Right cardiac atrium (tissue), 5 donors: ENCODE results near the gene TM9SF2. TPM values are rescaled to one million over a fixed set of nuclear protein-coding genes. Genes with fewer than 3 reads are reported as not detected.
"Not testable (repeated sequence)": the region's sequence is repeated elsewhere in the genome, so short reads cannot be mapped to it uniquely, and the experiment has no call there.

Source experiments
- ATAC-seq, 2 donors: fragments of 200-7000 bp; cut with Tn5 transposase; one replicate each; pipeline versions ENCODE4 v1.8.0 to v1.9.1; 2020; ENCODE audit warnings: moderate library complexity in 2 of 2, mild to moderate bottlenecking in 1 of 2
- DNase-seq, 3 donors: peaks; one replicate each; pipeline ENCODE4 v3.0.0-alpha.2; 2020
- H3K27ac ChIP-seq: one replicate; pipeline ENCODE4 v1.5.1; 2013; ENCODE audit warnings: mild to moderate bottlenecking, low read length, control low read depth, moderate library complexity
- H3K27me3 ChIP-seq: one replicate; pipeline ENCODE4 v1.6.1; 2013; ENCODE audit not compliant: control insufficient read depth, insufficient read depth
- H3K4me1 ChIP-seq: one replicate; pipeline ENCODE4 v1.6.1; 2013; ENCODE audit warnings: low read length; ENCODE audit not compliant: control insufficient read depth, insufficient read depth
- H3K4me3 ChIP-seq: one replicate; pipeline ENCODE4 v1.5.1; 2013; ENCODE audit warnings: low read length, control low read depth
- H3K9me3 ChIP-seq: one replicate; pipeline ENCODE4 v1.6.1; 2013; ENCODE audit warnings: low read length; ENCODE audit not compliant: control insufficient read depth
- WGBS: extraction: QIAGEN DNeasy Blood & Tissue Kit; methylation state at CpG from one replicate; pipeline ENCODE4 v1.1.7; 2013; 5-methylcytosine and 5-hydroxymethylcytosine counted together
- intact Hi-C, 4 donors: fragments of 100-400 bp; cut with DNase I; formaldehyde crosslinking; loops; one replicate each; pipeline versions ENCODE4 v1.11.0 to v1.14.0; 2022 to 2023
- long read RNA-seq, 4 donors: library from polyadenylated mRNA; unstranded; transcript quantifications; one replicate each; pipeline ENCODE4 v2.0.0, GENCODE V29; 2020 to 2021
- polyA plus RNA-seq: library from polyadenylated mRNA; stranded (reverse); fragments of 200-250 nt; gene quantifications from one replicate; pipeline ENCODE4 v1.2.3, GENCODE V29; 2013
- total RNA-seq, 4 donors: library from RNA; stranded (reverse); fragmentation: NEBNext Ultra II Directional; extraction: Animal tissue kit (Norgen Biotek cat#: 25700); gene quantifications; one replicate each; pipeline ENCODE4 v1.2.1, GENCODE V29; 2021
- donor health status: healthy with polysubstance abuse.
- donor health status: DM: no; HTN: yes; CAD: no.
- donor health status: DM: no; HTN: no; CAD: no.
- donor health status: DM: no; HTN: yes; CAD: no; lungs with severe emphysema.
- donor health status: DM: yes; HTN: yes; CAD: no.

The TM9SF2 gene, protein sequence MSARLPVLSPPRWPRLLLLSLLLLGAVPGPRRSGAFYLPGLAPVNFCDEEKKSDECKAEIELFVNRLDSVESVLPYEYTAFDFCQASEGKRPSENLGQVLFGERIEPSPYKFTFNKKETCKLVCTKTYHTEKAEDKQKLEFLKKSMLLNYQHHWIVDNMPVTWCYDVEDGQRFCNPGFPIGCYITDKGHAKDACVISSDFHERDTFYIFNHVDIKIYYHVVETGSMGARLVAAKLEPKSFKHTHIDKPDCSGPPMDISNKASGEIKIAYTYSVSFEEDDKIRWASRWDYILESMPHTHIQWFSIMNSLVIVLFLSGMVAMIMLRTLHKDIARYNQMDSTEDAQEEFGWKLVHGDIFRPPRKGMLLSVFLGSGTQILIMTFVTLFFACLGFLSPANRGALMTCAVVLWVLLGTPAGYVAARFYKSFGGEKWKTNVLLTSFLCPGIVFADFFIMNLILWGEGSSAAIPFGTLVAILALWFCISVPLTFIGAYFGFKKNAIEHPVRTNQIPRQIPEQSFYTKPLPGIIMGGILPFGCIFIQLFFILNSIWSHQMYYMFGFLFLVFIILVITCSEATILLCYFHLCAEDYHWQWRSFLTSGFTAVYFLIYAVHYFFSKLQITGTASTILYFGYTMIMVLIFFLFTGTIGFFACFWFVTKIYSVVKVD
- total RNA-seq = 10 to 100 TPM; 61.1 to 71.2 (median 66.9) TPM
- 43.7 TPM for polyA plus RNA-seq
- long read RNA-seq, donor 1, transcript TM9SF2-201 (17 exons, 3,430 nt) = major isoform, 378 of 415 reads
- long read RNA-seq, donor 1, partial matches to known transcripts = 13 of 415 reads
- long read RNA-seq, donor 1, other reads (novel, unspliced or antisense) = 23 of 415 reads
- long read RNA-seq, donor 2, transcript TM9SF2-201 (17 exons, 3,430 nt) = major isoform, 121 of 131 reads
- long read RNA-seq, donor 2, partial matches to known transcripts = 4 of 131 reads
- long read RNA-seq, donor 2, other reads (novel, unspliced or antisense) = 6 of 131 reads
- long read RNA-seq, donor 3, transcript TM9SF2-201 (17 exons, 3,430 nt) = major isoform, 651 of 707 reads
- long read RNA-seq, donor 3, partial matches to known transcripts = 23 of 707 reads
- long read RNA-seq, donor 3, other reads (novel, unspliced or antisense) = 33 of 707 reads
- long read RNA-seq, donor 4, transcript TM9SF2-201 (17 exons, 3,430 nt) = major isoform, 170 of 183 reads
- long read RNA-seq, donor 4, partial matches to known transcripts = 3 of 183 reads
- long read RNA-seq, donor 4, other reads (novel, unspliced or antisense) = 10 of 183 reads

- ATAC-seq = peak; percentile 92
- peaks cover 3% of the 10 kb centered on the region for H3K4me1 ChIP-seq
- H3K4me3 ChIP-seq = peak within 1 kb of the TSS; percentile 95
- no peaks in the 10 kb centered on the region for H3K27me3 ChIP-seq
- peak within 1 kb of the TSS; percentile 94 for H3K27ac ChIP-seq
- under 1% methylated on average over 55 of the region's 55 CpGs for WGBS
- H3K9me3 ChIP-seq = no peaks in the 10 kb centered on the region
- intact Hi-C loops = loop anchor here in 2 of 4 donors (5.0 to 10.0 kb wide), 2 partner anchors 57 to 59 kb away; no protein-coding TSS in a partner anchor
- DNase-seq = peak; percentile 97 to 99 (median 98)
Measured at GRCh38 chr13:99501184-99501847, at the start of gene TM9SF2. TM9SF2 (plus strand) TSS chr13:99501472; CDS start chr13:99501607, 135 bp downstream.

DNA sequence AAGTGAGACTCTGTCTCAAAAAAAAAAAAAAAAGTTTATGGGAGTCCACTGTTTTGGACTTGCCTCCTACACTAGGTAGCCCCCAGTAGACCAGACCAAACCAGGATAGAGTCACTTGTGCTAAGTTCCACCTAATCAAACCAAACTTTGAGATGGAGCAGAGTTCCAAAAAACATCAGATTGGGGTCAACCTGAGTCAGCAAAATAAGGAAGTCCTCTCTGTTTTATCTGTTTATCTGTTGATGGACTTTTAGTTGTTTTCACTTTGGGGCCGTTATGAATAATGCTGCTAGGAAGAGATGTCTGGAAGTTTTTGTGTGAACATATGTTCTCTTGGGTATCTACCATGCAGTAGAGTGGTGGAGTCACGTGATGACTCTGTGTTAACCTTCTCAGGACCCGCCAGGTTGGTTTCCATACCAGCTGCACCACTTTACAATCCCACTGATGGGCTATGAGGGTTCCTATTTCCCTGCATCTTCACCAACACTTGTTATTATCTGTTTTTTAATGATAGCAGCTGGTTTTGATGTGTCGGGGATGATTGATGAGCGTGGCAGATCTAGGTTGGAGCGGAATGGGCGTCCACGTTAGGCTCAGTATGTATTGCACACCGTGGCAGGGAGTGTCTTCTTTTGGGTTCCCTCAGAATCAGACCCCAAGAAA, 46.6 kb upstream of the TM9SF2 start:
- ATAC-seq (no peak), DNase-seq (no peak)
- no peaks in the 10 kb centered on the region for H3K4me1 ChIP-seq
- H3K9me3 ChIP-seq = no peaks in the 10 kb centered on the region
- H3K27ac ChIP-seq = no peak overlapping the region
- no peak overlapping the region for H3K4me3 ChIP-seq
- intact Hi-C loops = no loop called here
- 82% methylated on average over 9 of the region's 9 CpGs for WGBS
- H3K27me3 ChIP-seq = no peaks in the 10 kb centered on the region

- WGBS = 77% methylated on average over 10 of the region's 10 CpGs
- intact Hi-C loops = no loop called here
- ATAC-seq (no peak), DNase-seq (no peak)
- H3K27ac ChIP-seq = no peak overlapping the region
- H3K4me3 ChIP-seq = no peak overlapping the region
- H3K4me1 ChIP-seq = no peaks in the 10 kb centered on the region
- H3K9me3 ChIP-seq = no peaks in the 10 kb centered on the region
- no peaks in the 10 kb centered on the region for H3K27me3 ChIP-seq
Measured at GRCh38 chr13:99459099-99459850, 42.0 kb upstream of the TM9SF2 start.

GRCh38 chr13:99460802-99461201, 40.5 kb upstream of the TM9SF2 start:
- ATAC-seq, DNase-seq, H3K27me3 ChIP-seq, H3K4me1 ChIP-seq, H3K4me3 ChIP-seq, H3K9me3 ChIP-seq, intact Hi-C loops, H3K27ac ChIP-seq: not testable (repeated sequence)
- WGBS = 67% methylated on average over 4 of the region's 4 CpGs

GRCh38 chr13:99463646-99464397, 37.5 kb upstream of the TM9SF2 start:
- intact Hi-C loops = no loop called here
- Histone ChIP-seq H3K4me1 (no peaks in the 10 kb centered on the region), H3K27me3 (no peaks in the 10 kb centered on the region), H3K4me3 (no peak overlapping the region), H3K27ac (no peak overlapping the region), H3K9me3 (no peaks in the 10 kb centered on the region)
- DNase-seq (no peak), ATAC-seq (no peak)
- WGBS = 94% methylated on average over 3 of the region's 3 CpGs

DNA sequence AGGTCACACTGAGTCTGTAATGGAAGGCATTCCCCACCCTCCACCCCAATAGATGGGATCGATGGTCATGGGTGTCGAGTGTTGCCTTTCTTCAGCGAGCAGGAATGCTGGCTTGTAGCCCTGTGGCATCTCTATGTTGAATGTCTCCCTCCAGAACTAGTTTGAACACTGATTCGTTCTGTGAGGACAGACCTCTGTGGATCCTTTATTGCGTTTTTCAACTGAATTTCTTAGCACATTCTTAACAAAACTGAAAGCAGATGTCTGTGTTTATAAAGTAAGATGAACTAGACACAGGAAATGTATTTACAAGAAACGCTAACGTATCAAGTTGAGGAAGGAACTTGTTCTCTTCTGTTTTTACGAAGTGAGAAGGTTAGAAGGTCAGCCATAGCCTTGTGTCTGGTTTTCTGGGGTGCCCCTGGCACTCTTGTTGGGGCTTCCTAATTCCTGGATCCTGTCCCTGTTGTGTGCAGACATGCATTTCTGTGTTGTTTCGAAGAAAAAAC, 36.8 kb upstream of the TM9SF2 start:
- Histone ChIP-seq H3K4me3 (no peak overlapping the region), H3K9me3 (no peaks in the 10 kb centered on the region), H3K27ac (no peak overlapping the region), H3K27me3 (no peaks in the 10 kb centered on the region), H3K4me1 (no peaks in the 10 kb centered on the region)
- no peak for ATAC-seq
- intact Hi-C loops = no loop called here
- DNase-seq = no peak
- WGBS = 59% methylated on average over 9 of the region's 9 CpGs

- no peak for DNase-seq
- Histone ChIP-seq H3K4me1 (no peaks in the 10 kb centered on the region), H3K9me3 (no peaks in the 10 kb centered on the region), H3K27ac (no peak overlapping the region), H3K27me3 (no peaks in the 10 kb centered on the region), H3K4me3 (no peak overlapping the region)
- WGBS = 84% methylated on average over 2 of the region's 2 CpGs
- intact Hi-C loops = no loop called here
- ATAC-seq = no peak
Measured at GRCh38 chr13:99465454-99465853, 35.8 kb upstream of the TM9SF2 start.

DNA sequence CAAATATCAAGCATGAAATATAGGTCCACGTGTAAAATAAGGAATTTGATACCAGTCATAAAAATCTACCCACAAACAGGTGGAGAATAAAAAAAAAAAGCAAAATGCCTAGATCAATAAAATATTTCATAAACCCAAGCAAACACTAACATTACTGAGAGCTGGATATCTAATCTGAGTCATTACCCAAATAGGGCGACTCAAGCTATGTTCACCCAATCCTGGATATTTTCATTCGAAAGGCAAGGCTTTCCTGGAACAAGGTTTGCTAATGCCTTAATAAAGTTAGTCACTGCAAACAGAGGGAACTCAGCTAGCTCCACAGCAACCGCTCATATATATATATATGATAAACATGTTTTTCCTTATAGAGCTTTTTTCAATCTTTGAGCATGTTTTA, 33.5 kb upstream of the TM9SF2 start:
- no peaks in the 10 kb centered on the region for H3K27me3 ChIP-seq
- no peaks in the 10 kb centered on the region for H3K9me3 ChIP-seq
- intact Hi-C loops = no loop called here
- H3K27ac ChIP-seq = no peak overlapping the region
- DNase-seq (no peak), ATAC-seq (no peak)
- WGBS = 83% methylated on average over 4 of the region's 4 CpGs
- no peaks in the 10 kb centered on the region for H3K4me1 ChIP-seq
- H3K4me3 ChIP-seq = no peak overlapping the region

GRCh38 chr13:99469041-99469440, 32.2 kb upstream of the TM9SF2 start:
- DNase-seq = no peak
- H3K4me3 ChIP-seq = no peak overlapping the region
- peak in 1 of 2 donors; percentile 19 for ATAC-seq
- H3K9me3 ChIP-seq = no peaks in the 10 kb centered on the region
- 72% methylated on average over 2 of the region's 2 CpGs for WGBS
- H3K4me1 ChIP-seq = no peaks in the 10 kb centered on the region
- H3K27me3 ChIP-seq = no peaks in the 10 kb centered on the region
- no peak overlapping the region for H3K27ac ChIP-seq
- intact Hi-C loops = no loop called here
